Ammon's horn (tissue), 1 donor: ENCODE measurements around the gene MRGPRG.

Experiments
- DNase-seq: peaks from one replicate; pipeline ENCODE4 v3.0.0-alpha.2; 2016; ENCODE audit warnings: low spot score

Gene MRGPRG

GRCh38 chr11:3225826-3226750, 7.5 kb upstream of the MRGPRG start:
- no peak for DNase-seq

- DNase-seq, result no peak
Measured at GRCh38 chr11:3225159-3225758, 6.6 kb upstream of the MRGPRG start.

- DNase-seq, result no peak
Measured at GRCh38 chr11:3224401-3225057, 5.9 kb upstream of the MRGPRG start.

GRCh38 chr11:3223932-3224381, 5.3 kb upstream of the MRGPRG start:
- no peak for DNase-seq

- DNase-seq, result no peak
Measured at GRCh38 chr11:3222941-3223915, 4.6 kb upstream of the MRGPRG start.

GRCh38 chr11:3222003-3222855, 3.6 kb upstream of the MRGPRG start:
- DNase-seq, result no peak

GRCh38 chr11:3221408-3222002, 2.9 kb upstream of the MRGPRG start:
- DNase-seq, result no peak

- no peak for DNase-seq
Measured at GRCh38 chr11:3220521-3221407, 2.2 kb upstream of the MRGPRG start.

- no peak for DNase-seq
Measured at GRCh38 chr11:3220101-3220500, 1.5 kb upstream of the MRGPRG start.

- DNase-seq, result no peak
Measured at GRCh38 chr11:3219281-3219892, 774 bp upstream of the MRGPRG start.

- no peak for DNase-seq
Measured at GRCh38 chr11:3217818-3218482, 663 bp downstream of the MRGPRG start.

GRCh38 chr11:3216027-3216525, 2.5 kb downstream of the MRGPRG start:
- no peak for DNase-seq

GRCh38 chr11:3215346-3216026, 3.1 kb downstream of the MRGPRG start:
- DNase-seq, result no peak

- no peak for DNase-seq
Measured at GRCh38 chr11:3214420-3214699, 4.3 kb downstream of the MRGPRG start.

GRCh38 chr11:3213659-3214419, 4.8 kb downstream of the MRGPRG start:
- DNase-seq, result no peak

GRCh38 chr11:3208272-3208671, 10.3 kb downstream of the MRGPRG start:
- DNase-seq, result no peak
